Liver (tissue), 9 donors: ENCODE results near the gene SNX5. TPM values are rescaled to one million over a fixed set of nuclear protein-coding genes. Genes with fewer than 3 reads are reported as not detected.
A peak's percentile ranks its signal among the peaks of the same experiment; 100 is the strongest.

Experiments used
- DNase-seq: peaks from one replicate; pipeline ENCODE4 v3.0.0-alpha.2; 2017; ENCODE audit warnings: low spot score
- H3K27ac ChIP-seq, 2 donors: one replicate each; pipeline ENCODE4 v1.7.0; 2013; ENCODE audit warnings: inconsistent platforms in 2 of 2, low read length in 2 of 2, control low read depth in 1 of 2, low read depth in 1 of 2, mild to moderate bottlenecking in 1 of 2
- H3K27me3 ChIP-seq, 4 donors: one replicate each; pipeline versions ENCODE4 v1.6.1 to v1.7.0; 2013; ENCODE audit warnings: low read length in 3 of 4, inconsistent platforms in 1 of 4, mild to moderate bottlenecking in 1 of 4, moderate library complexity in 1 of 4; ENCODE audit not compliant: control insufficient read depth in 4 of 4, insufficient read depth in 4 of 4
- H3K36me3 ChIP-seq, 4 donors: one replicate each; pipeline versions ENCODE4 v1.6.1 to v1.7.0; 2013; ENCODE audit warnings: low read length in 3 of 4, mild to moderate bottlenecking in 3 of 4, low read depth in 1 of 4, moderate library complexity in 1 of 4; ENCODE audit not compliant: control insufficient read depth in 4 of 4, insufficient read depth in 3 of 4
- H3K4me1 ChIP-seq, 4 donors: one replicate each; pipeline versions ENCODE4 v1.6.1 to v1.7.0; 2013; ENCODE audit warnings: low read length in 3 of 4, mild to moderate bottlenecking in 3 of 4, moderate library complexity in 1 of 4; ENCODE audit not compliant: control insufficient read depth in 4 of 4, insufficient read depth in 4 of 4
- H3K4me3 ChIP-seq, 3 donors: one replicate each; pipeline versions ENCODE4 v1.6.1 to v1.7.0; 2013; ENCODE audit warnings: low read length in 3 of 3, control low read depth in 1 of 3, low read depth in 1 of 3, mild to moderate bottlenecking in 1 of 3
- H3K9ac ChIP-seq, 2 donors: one replicate each; pipeline ENCODE4 v1.7.0; 2013; ENCODE audit warnings: low read length in 2 of 2, mild to moderate bottlenecking in 2 of 2, moderate library complexity in 2 of 2, control low read depth in 1 of 2, low read depth in 1 of 2
- H3K9me3 ChIP-seq, 4 donors: one replicate each; pipeline versions ENCODE4 v1.6.1 to v1.7.0; 2013; ENCODE audit warnings: low read length in 3 of 4; ENCODE audit not compliant: control insufficient read depth in 4 of 4
- EGR1 ChIP-seq, 2 donors: IDR thresholded peaks; 2 replicates each; pipeline ENCODE4 v1.6.1; 2016 to 2018; ENCODE audit warnings: antibody characterized with exemption in 2 of 2, low read depth in 2 of 2
- FOXA1 ChIP-seq: IDR thresholded peaks from 2 replicates; pipeline ENCODE4 v1.6.1; 2016; ENCODE audit warnings: antibody characterized with exemption
- FOXA2 ChIP-seq: IDR thresholded peaks from 2 replicates; pipeline ENCODE4 v1.6.1; 2016; ENCODE audit warnings: antibody characterized with exemption
- GABPA ChIP-seq, 2 donors: IDR thresholded peaks in 1 of 2; conservative IDR thresholded peaks in 1 of 2; 2 replicates each; pipeline ENCODE4 v1.6.1; 2016; ENCODE audit warnings: antibody characterized with exemption in 2 of 2, mild to moderate bottlenecking in 1 of 2, moderate library complexity in 1 of 2
- HNF4A ChIP-seq, 2 donors: conservative IDR thresholded peaks; 2 replicates each; pipeline ENCODE4 v1.6.1; 2016; ENCODE audit warnings: antibody characterized with exemption in 2 of 2, mild to moderate bottlenecking in 2 of 2
- HNF4G ChIP-seq: IDR thresholded peaks from 2 replicates; pipeline ENCODE4 v1.6.1; 2016; ENCODE audit warnings: antibody characterized with exemption
- JUND ChIP-seq, 2 donors: IDR thresholded peaks; 2 replicates each; pipeline ENCODE4 v1.6.1; 2016; ENCODE audit warnings: antibody characterized with exemption in 2 of 2
- NR2F2 ChIP-seq: IDR thresholded peaks from 2 replicates; pipeline ENCODE4 v1.6.1; 2016; ENCODE audit warnings: antibody characterized with exemption
- RAD21 ChIP-seq, 2 donors: IDR thresholded peaks; 2 replicates each; pipeline ENCODE4 v1.6.1; 2016; ENCODE audit warnings: antibody characterized with exemption in 2 of 2, mild to moderate bottlenecking in 2 of 2
- RXRA ChIP-seq, 2 donors: IDR thresholded peaks; 2 replicates each; pipeline ENCODE4 v1.6.1; 2017 to 2018; ENCODE audit warnings: antibody characterized with exemption in 2 of 2, mild to moderate bottlenecking in 1 of 2
- SP1 ChIP-seq: IDR thresholded peaks from 2 replicates; pipeline ENCODE4 v1.6.1; 2018; ENCODE audit warnings: antibody characterized with exemption, mild to moderate bottlenecking
- TAF1 ChIP-seq: conservative IDR thresholded peaks from 2 replicates; pipeline ENCODE4 v1.6.1; 2016; ENCODE audit warnings: antibody characterized with exemption, mild to moderate bottlenecking
- YY1 ChIP-seq: IDR thresholded peaks from 2 replicates; pipeline ENCODE4 v1.6.1; 2016; ENCODE audit warnings: antibody characterized with exemption, mild to moderate bottlenecking
- WGBS: extraction: QIAGEN DNeasy Blood & Tissue Kit; methylation state at CpG from one replicate; pipeline ENCODE4 v1.1.7; 2013; 5-methylcytosine and 5-hydroxymethylcytosine counted together
- polyA plus RNA-seq, 2 donors: library from polyadenylated mRNA; stranded (reverse) in 1 of 2; unstranded in 1 of 2; fragments of 200-250 nt in 1 of 2; fragments of >200 nt in 1 of 2; fragmentation: Nextera tagmentation in 1 of 2; extraction: Ambion mirVana in 1 of 2; gene quantifications; one replicate each; pipeline versions ENCODE4 v1.2.1 to v1.2.3, GENCODE V29; 2013 to 2015
- total RNA-seq, 2 donors: library from RNA; depleted of rRNA; stranded (reverse); fragments of >200 nt; gene quantifications; one replicate each; pipeline ENCODE4 v1.2.3, GENCODE V29; 2014
- TF ChIP-seq, protein P1 (sequence below): IDR thresholded peaks from 2 replicates; pipeline ENCODE4 v1.6.1; 2016; ENCODE audit warnings: antibody characterized with exemption
- TF ChIP-seq, protein P2 (sequence below): IDR thresholded peaks from 2 replicates; pipeline ENCODE4 v1.6.1; 2016; ENCODE audit warnings: antibody characterized with exemption
- TF ChIP-seq, protein P3 (sequence below): fragments of 150-350 bp; IDR thresholded peaks from 2 replicates; pipeline ENCODE4 v1.5.1; 2017; ENCODE audit warnings: improper control_type of control experiment, low read depth, low read length; ENCODE audit not compliant: missing input control
- TF ChIP-seq, protein P4 (sequence below): IDR thresholded peaks from 2 replicates; pipeline ENCODE4 v1.6.1; 2016; ENCODE audit warnings: antibody characterized with exemption
- TF ChIP-seq, protein P5 (sequence below): IDR thresholded peaks from 2 replicates; pipeline ENCODE4 v1.6.1; 2016; ENCODE audit warnings: antibody characterized with exemption, mild to moderate bottlenecking
- donor health status: healthy.
- donor health status: healthy.
- donor health status: healthy.
- donor health status: healthy.
- donor health status: healthy.

Gene SNX5
- total and polyA plus RNA-seq, 4 donors, result 32.8 to 77.8 (median 46.2) TPM

DNA sequence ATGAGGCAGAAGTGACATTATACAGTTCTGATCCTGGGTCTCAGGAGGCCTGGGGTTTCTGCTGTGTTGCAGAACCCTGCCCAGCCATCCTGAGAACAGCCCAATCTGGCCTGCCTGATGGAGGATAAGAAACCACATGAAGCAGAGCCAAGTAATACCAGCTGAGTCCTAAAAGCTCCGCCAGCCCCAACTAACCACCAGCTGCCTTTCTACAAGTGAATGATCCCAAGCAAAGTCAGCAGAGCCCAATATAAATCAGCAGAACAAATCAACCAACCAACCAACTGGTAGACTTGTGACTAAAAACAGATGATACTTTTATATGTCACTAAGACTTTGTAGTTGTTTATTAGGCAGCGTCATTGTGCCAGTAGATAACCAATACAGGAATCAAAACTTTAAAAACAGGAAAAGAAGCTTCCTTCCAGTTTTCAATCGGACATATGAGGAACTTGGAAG, 52.1 kb downstream of the SNX5 start:
- 65% methylated on average over 3 of the region's 3 CpGs for WGBS
- no peaks in the 10 kb centered on the region for H3K27me3 ChIP-seq
- TF ChIP-seq RXRA (IDR thresholded peaks at IDR 0.05) (no peak), NR2F2 (no peak), YY1 (no peak), HNF4G (no peak), FOXA1 (no peak), SP1 (no peak), FOXA2 (no peak), TAF1 (no peak), HNF4A (conservative IDR thresholded peaks at IDR 0.05) (no peak), EGR1 (IDR thresholded peaks at IDR 0.05; ENCODE audit: low read depth in 2 of 2) (no peak), RAD21 (IDR thresholded peaks at IDR 0.05) (no peak), GABPA (IDR thresholded peaks at IDR 0.05 in 1 of 2, conservative IDR thresholded peaks at IDR 0.05 in 1 of 2) (no peak), JUND (IDR thresholded peaks at IDR 0.05) (no peak)
- TF ChIP-seq, protein P1, sequence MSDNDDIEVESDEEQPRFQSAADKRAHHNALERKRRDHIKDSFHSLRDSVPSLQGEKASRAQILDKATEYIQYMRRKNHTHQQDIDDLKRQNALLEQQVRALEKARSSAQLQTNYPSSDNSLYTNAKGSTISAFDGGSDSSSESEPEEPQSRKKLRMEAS, result no peak
- TF ChIP-seq, protein P2, sequence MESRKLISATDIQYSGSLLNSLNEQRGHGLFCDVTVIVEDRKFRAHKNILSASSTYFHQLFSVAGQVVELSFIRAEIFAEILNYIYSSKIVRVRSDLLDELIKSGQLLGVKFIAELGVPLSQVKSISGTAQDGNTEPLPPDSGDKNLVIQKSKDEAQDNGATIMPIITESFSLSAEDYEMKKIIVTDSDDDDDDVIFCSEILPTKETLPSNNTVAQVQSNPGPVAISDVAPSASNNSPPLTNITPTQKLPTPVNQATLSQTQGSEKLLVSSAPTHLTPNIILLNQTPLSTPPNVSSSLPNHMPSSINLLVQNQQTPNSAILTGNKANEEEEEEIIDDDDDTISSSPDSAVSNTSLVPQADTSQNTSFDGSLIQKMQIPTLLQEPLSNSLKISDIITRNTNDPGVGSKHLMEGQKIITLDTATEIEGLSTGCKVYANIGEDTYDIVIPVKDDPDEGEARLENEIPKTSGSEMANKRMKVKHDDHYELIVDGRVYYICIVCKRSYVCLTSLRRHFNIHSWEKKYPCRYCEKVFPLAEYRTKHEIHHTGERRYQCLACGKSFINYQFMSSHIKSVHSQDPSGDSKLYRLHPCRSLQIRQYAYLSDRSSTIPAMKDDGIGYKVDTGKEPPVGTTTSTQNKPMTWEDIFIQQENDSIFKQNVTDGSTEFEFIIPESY, result no peak
- TF ChIP-seq, protein P3, sequence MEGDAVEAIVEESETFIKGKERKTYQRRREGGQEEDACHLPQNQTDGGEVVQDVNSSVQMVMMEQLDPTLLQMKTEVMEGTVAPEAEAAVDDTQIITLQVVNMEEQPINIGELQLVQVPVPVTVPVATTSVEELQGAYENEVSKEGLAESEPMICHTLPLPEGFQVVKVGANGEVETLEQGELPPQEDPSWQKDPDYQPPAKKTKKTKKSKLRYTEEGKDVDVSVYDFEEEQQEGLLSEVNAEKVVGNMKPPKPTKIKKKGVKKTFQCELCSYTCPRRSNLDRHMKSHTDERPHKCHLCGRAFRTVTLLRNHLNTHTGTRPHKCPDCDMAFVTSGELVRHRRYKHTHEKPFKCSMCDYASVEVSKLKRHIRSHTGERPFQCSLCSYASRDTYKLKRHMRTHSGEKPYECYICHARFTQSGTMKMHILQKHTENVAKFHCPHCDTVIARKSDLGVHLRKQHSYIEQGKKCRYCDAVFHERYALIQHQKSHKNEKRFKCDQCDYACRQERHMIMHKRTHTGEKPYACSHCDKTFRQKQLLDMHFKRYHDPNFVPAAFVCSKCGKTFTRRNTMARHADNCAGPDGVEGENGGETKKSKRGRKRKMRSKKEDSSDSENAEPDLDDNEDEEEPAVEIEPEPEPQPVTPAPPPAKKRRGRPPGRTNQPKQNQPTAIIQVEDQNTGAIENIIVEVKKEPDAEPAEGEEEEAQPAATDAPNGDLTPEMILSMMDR, result no peak
- TF ChIP-seq, protein P4, sequence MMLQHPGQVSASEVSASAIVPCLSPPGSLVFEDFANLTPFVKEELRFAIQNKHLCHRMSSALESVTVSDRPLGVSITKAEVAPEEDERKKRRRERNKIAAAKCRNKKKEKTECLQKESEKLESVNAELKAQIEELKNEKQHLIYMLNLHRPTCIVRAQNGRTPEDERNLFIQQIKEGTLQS, result no peak
- TF ChIP-seq, protein P5, sequence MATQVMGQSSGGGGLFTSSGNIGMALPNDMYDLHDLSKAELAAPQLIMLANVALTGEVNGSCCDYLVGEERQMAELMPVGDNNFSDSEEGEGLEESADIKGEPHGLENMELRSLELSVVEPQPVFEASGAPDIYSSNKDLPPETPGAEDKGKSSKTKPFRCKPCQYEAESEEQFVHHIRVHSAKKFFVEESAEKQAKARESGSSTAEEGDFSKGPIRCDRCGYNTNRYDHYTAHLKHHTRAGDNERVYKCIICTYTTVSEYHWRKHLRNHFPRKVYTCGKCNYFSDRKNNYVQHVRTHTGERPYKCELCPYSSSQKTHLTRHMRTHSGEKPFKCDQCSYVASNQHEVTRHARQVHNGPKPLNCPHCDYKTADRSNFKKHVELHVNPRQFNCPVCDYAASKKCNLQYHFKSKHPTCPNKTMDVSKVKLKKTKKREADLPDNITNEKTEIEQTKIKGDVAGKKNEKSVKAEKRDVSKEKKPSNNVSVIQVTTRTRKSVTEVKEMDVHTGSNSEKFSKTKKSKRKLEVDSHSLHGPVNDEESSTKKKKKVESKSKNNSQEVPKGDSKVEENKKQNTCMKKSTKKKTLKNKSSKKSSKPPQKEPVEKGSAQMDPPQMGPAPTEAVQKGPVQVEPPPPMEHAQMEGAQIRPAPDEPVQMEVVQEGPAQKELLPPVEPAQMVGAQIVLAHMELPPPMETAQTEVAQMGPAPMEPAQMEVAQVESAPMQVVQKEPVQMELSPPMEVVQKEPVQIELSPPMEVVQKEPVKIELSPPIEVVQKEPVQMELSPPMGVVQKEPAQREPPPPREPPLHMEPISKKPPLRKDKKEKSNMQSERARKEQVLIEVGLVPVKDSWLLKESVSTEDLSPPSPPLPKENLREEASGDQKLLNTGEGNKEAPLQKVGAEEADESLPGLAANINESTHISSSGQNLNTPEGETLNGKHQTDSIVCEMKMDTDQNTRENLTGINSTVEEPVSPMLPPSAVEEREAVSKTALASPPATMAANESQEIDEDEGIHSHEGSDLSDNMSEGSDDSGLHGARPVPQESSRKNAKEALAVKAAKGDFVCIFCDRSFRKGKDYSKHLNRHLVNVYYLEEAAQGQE, result no peak
- no peak for DNase-seq
- peak overlapping the region; percentile 19 to 35 for H3K27ac ChIP-seq
- no peaks in the 10 kb centered on the region for H3K9me3 ChIP-seq
- H3K4me1 ChIP-seq, result no peaks in the 10 kb centered on the region
- H3K36me3 ChIP-seq, result no peaks in the 10 kb centered on the region
- no peak overlapping the region for H3K9ac ChIP-seq
- no peak overlapping the region for H3K4me3 ChIP-seq
